NT2/D1 (cell line): ENCODE data around the gene CFAP61.

Experiments used
- DNase-seq: peaks from one replicate; pipeline ENCODE4 v3.0.0-alpha.2; 2011; ENCODE audit warnings: low read depth, low spot score
- H3K27me3 ChIP-seq: 2 replicates; pipeline ENCODE4 v1.6.0; 2011; ENCODE audit warnings: mild to moderate bottlenecking; ENCODE audit not compliant: insufficient read length, insufficient read depth
- H3K36me3 ChIP-seq: 2 replicates; pipeline ENCODE4 v1.6.1; 2011; ENCODE audit warnings: mild to moderate bottlenecking, low read length, mixed read lengths; ENCODE audit not compliant: insufficient read depth, insufficient read length
- H3K4me1 ChIP-seq: 2 replicates; pipeline ENCODE4 v1.5.1; 2011; ENCODE audit not compliant: insufficient read depth, insufficient read length
- H3K4me3 ChIP-seq: 2 replicates; pipeline ENCODE4 v1.5.1; 2011; ENCODE audit warnings: low read depth; ENCODE audit not compliant: insufficient read length
- H3K9ac ChIP-seq: 2 replicates; pipeline ENCODE4 v1.6.0; 2011; ENCODE audit warnings: low read depth; ENCODE audit not compliant: insufficient read length
- H3K9me3 ChIP-seq: 2 replicates; pipeline ENCODE4 v1.5.1; 2011; ENCODE audit warnings: mild to moderate bottlenecking, low read length; ENCODE audit not compliant: insufficient read depth
- SUZ12 ChIP-seq: IDR thresholded peaks from 2 replicates; pipeline ENCODE4 v1.6.1; 2011; ENCODE audit not compliant: insufficient read length, insufficient read depth; ENCODE audit errors: extremely low read depth
- YY1 ChIP-seq: IDR thresholded peaks from 2 replicates; pipeline ENCODE4 v1.6.1; 2011; ENCODE audit not compliant: insufficient read length, insufficient read depth
- ZNF274 ChIP-seq: IDR thresholded peaks from 2 replicates; pipeline ENCODE4 v1.6.1; 2011; ENCODE audit warnings: mild to moderate bottlenecking, low read depth, low read length

CFAP61 gene

GRCh38 chr20:20065361-20065760 is 13.0 kb downstream of the CFAP61 start:
- no peak for DNase-seq
- no peak overlapping the region for H3K4me3 ChIP-seq
- no peaks in the 10 kb centered on the region for H3K9me3 ChIP-seq
- TF ChIP-seq ZNF274 (no peak), SUZ12 (no peak), YY1 (no peak)
- no peaks in the 10 kb centered on the region for H3K36me3 ChIP-seq
- H3K9ac ChIP-seq = no peak overlapping the region
- H3K4me1 ChIP-seq = no peaks in the 10 kb centered on the region
- no peaks in the 10 kb centered on the region for H3K27me3 ChIP-seq

- no peaks in the 10 kb centered on the region for H3K4me1 ChIP-seq
- no peaks in the 10 kb centered on the region for H3K27me3 ChIP-seq
- no peak for DNase-seq
- no peak overlapping the region for H3K9ac ChIP-seq
- no peaks in the 10 kb centered on the region for H3K9me3 ChIP-seq
- TF ChIP-seq YY1 (no peak), SUZ12 (no peak), ZNF274 (no peak)
- H3K36me3 ChIP-seq = no peaks in the 10 kb centered on the region
- no peak overlapping the region for H3K4me3 ChIP-seq
Observed at GRCh38 chr20:20070871-20071726, 18.8 kb downstream of the CFAP61 start.

GRCh38 chr20:20073801-20074371 is 21.6 kb downstream of the CFAP61 start:
- H3K4me3 ChIP-seq = no peak overlapping the region
- no peaks in the 10 kb centered on the region for H3K36me3 ChIP-seq
- no peaks in the 10 kb centered on the region for H3K27me3 ChIP-seq

GRCh38 chr20:20075032-20075431 is 22.7 kb downstream of the CFAP61 start:
- no peaks in the 10 kb centered on the region for H3K36me3 ChIP-seq
- no peak for DNase-seq
- no peak for TF ChIP-seq ZNF274
- no peak for TF ChIP-seq YY1
- TF ChIP-seq SUZ12 = no peak
- no peaks in the 10 kb centered on the region for H3K27me3 ChIP-seq
- no peaks in the 10 kb centered on the region for H3K9me3 ChIP-seq
- no peak overlapping the region for H3K9ac ChIP-seq
- no peak overlapping the region for H3K4me3 ChIP-seq
- no peaks in the 10 kb centered on the region for H3K4me1 ChIP-seq

More at GRCh38 chr20:20073801-20074371, 21.6 kb downstream of the CFAP61 start:
- Histone ChIP-seq H3K9me3 (no peaks in the 10 kb centered on the region), H3K9ac (no peak overlapping the region), H3K4me1 (no peaks in the 10 kb centered on the region)
- no peak for DNase-seq
- no peak for TF ChIP-seq ZNF274
- no peak for TF ChIP-seq YY1
- no peak for TF ChIP-seq SUZ12

GRCh38 chr20:20076297-20077065 is 24.1 kb downstream of the CFAP61 start:
- Histone ChIP-seq H3K9me3 (no peaks in the 10 kb centered on the region), H3K9ac (no peak overlapping the region), H3K4me3 (no peak overlapping the region), H3K27me3 (no peaks in the 10 kb centered on the region), H3K36me3 (no peaks in the 10 kb centered on the region), H3K4me1 (no peaks in the 10 kb centered on the region)
- TF ChIP-seq ZNF274 (no peak), SUZ12 (no peak), YY1 (no peak)
- no peak for DNase-seq

GRCh38 chr20:20078041-20078440 is 25.7 kb downstream of the CFAP61 start:
- Histone ChIP-seq H3K36me3 (no peaks in the 10 kb centered on the region), H3K9me3 (no peaks in the 10 kb centered on the region), H3K27me3 (no peaks in the 10 kb centered on the region), H3K9ac (no peak overlapping the region), H3K4me3 (no peak overlapping the region), H3K4me1 (no peaks in the 10 kb centered on the region)
- no peak for DNase-seq
- TF ChIP-seq YY1 = no peak
- no peak for TF ChIP-seq ZNF274
- no peak for TF ChIP-seq SUZ12
